ENCODE results near the gene SCN9A.

SCN9A gene

GRCh38 chr2:166270376-166270775, 105.4 kb downstream of the SCN9A start:
- ATAC-seq: no peak
- no peaks in the 10 kb centered on the region for H3K27me3 Mint-ChIP-seq
- H3K4me1 Mint-ChIP-seq: no peaks in the 10 kb centered on the region
- H3K36me3 Mint-ChIP-seq: no peaks in the 10 kb centered on the region
- peaks cover 2% of the 10 kb centered on the region for H3K9me3 Mint-ChIP-seq
- no peak overlapping the region for H3K4me3 Mint-ChIP-seq
- no peak overlapping the region for H3K27ac Mint-ChIP-seq

GRCh38 chr2:166269322-166269721, 106.4 kb downstream of the SCN9A start:
- Mint-ChIP-seq H3K4me3 (no peak overlapping the region), H3K27me3 (no peaks in the 10 kb centered on the region), H3K9me3 (peaks cover 2% of the 10 kb centered on the region), H3K4me1 (no peaks in the 10 kb centered on the region), H3K36me3 (no peaks in the 10 kb centered on the region), H3K27ac (no peak overlapping the region)
- no peak for ATAC-seq

GRCh38 chr2:166257859-166258258, 117.9 kb downstream of the SCN9A start:
- Mint-ChIP-seq H3K27me3 (no peaks in the 10 kb centered on the region), H3K9me3 (no peaks in the 10 kb centered on the region), H3K27ac (no peak overlapping the region), H3K4me1 (no peaks in the 10 kb centered on the region), H3K36me3 (no peaks in the 10 kb centered on the region), H3K4me3 (no peak overlapping the region)
- ATAC-seq: no peak

- H3K4me3 Mint-ChIP-seq: no peak overlapping the region
- ATAC-seq: no peak
- H3K27me3 Mint-ChIP-seq: no peaks in the 10 kb centered on the region
- no peaks in the 10 kb centered on the region for H3K9me3 Mint-ChIP-seq
- no peaks in the 10 kb centered on the region for H3K4me1 Mint-ChIP-seq
- no peaks in the 10 kb centered on the region for H3K36me3 Mint-ChIP-seq
- no peak overlapping the region for H3K27ac Mint-ChIP-seq
Observed at GRCh38 chr2:166256896-166257295, 118.8 kb downstream of the SCN9A start.

- Mint-ChIP-seq H3K4me3 (no peak overlapping the region), H3K36me3 (no peaks in the 10 kb centered on the region), H3K9me3 (no peaks in the 10 kb centered on the region), H3K27ac (no peak overlapping the region), H3K4me1 (no peaks in the 10 kb centered on the region), H3K27me3 (no peaks in the 10 kb centered on the region)
- no peak for ATAC-seq
Observed at GRCh38 chr2:166249318-166249717, 126.4 kb downstream of the SCN9A start.

- no peak for ATAC-seq
- H3K36me3 Mint-ChIP-seq: no peaks in the 10 kb centered on the region
- H3K4me1 Mint-ChIP-seq: no peaks in the 10 kb centered on the region
- H3K27me3 Mint-ChIP-seq: no peaks in the 10 kb centered on the region
- no peaks in the 10 kb centered on the region for H3K9me3 Mint-ChIP-seq
- H3K27ac Mint-ChIP-seq: no peak overlapping the region
- no peak overlapping the region for H3K4me3 Mint-ChIP-seq
Observed at GRCh38 chr2:166246901-166247300, 128.8 kb downstream of the SCN9A start.

- ATAC-seq: no peak
- Mint-ChIP-seq H3K4me3 (no peak overlapping the region), H3K27ac (no peak overlapping the region), H3K9me3 (no peaks in the 10 kb centered on the region), H3K27me3 (no peaks in the 10 kb centered on the region), H3K4me1 (no peaks in the 10 kb centered on the region), H3K36me3 (no peaks in the 10 kb centered on the region)
Observed at GRCh38 chr2:166242309-166242708, 133.4 kb downstream of the SCN9A start.

- no peaks in the 10 kb centered on the region for H3K27me3 Mint-ChIP-seq
- H3K9me3 Mint-ChIP-seq: no peaks in the 10 kb centered on the region
- H3K36me3 Mint-ChIP-seq: no peaks in the 10 kb centered on the region
- ATAC-seq: no peak
- H3K4me3 Mint-ChIP-seq: no peak overlapping the region
- no peaks in the 10 kb centered on the region for H3K4me1 Mint-ChIP-seq
- no peak overlapping the region for H3K27ac Mint-ChIP-seq
Observed at GRCh38 chr2:166240387-166241313, 135.1 kb downstream of the SCN9A start.

- no peaks in the 10 kb centered on the region for H3K9me3 Mint-ChIP-seq
- no peaks in the 10 kb centered on the region for H3K36me3 Mint-ChIP-seq
- no peaks in the 10 kb centered on the region for H3K27me3 Mint-ChIP-seq
- H3K4me3 Mint-ChIP-seq: no peak overlapping the region
- peak; percentile 35 for ATAC-seq
- no peaks in the 10 kb centered on the region for H3K4me1 Mint-ChIP-seq
- no peak overlapping the region for H3K27ac Mint-ChIP-seq
Observed at GRCh38 chr2:166239548-166239947, 136.2 kb downstream of the SCN9A start.

GRCh38 chr2:166238176-166238575, 137.6 kb downstream of the SCN9A start:
- Mint-ChIP-seq H3K27me3 (no peaks in the 10 kb centered on the region), H3K4me1 (no peaks in the 10 kb centered on the region), H3K27ac (no peak overlapping the region), H3K4me3 (no peak overlapping the region), H3K36me3 (no peaks in the 10 kb centered on the region), H3K9me3 (no peaks in the 10 kb centered on the region)
- ATAC-seq: no peak

GRCh38 chr2:166234112-166234846, 141.5 kb downstream of the SCN9A start:
- Mint-ChIP-seq H3K27ac (no peak overlapping the region), H3K36me3 (no peaks in the 10 kb centered on the region), H3K9me3 (no peaks in the 10 kb centered on the region), H3K27me3 (no peaks in the 10 kb centered on the region), H3K4me3 (no peak overlapping the region), H3K4me1 (no peaks in the 10 kb centered on the region)
- ATAC-seq: no peak

- Mint-ChIP-seq H3K36me3 (no peaks in the 10 kb centered on the region), H3K9me3 (no peaks in the 10 kb centered on the region), H3K27ac (no peak overlapping the region), H3K27me3 (no peaks in the 10 kb centered on the region), H3K4me3 (no peak overlapping the region), H3K4me1 (no peaks in the 10 kb centered on the region)
- no peak for ATAC-seq
Observed at GRCh38 chr2:166233244-166233643, 142.5 kb downstream of the SCN9A start.

- no peaks in the 10 kb centered on the region for H3K9me3 Mint-ChIP-seq
- H3K36me3 Mint-ChIP-seq: no peaks in the 10 kb centered on the region
- no peak overlapping the region for H3K27ac Mint-ChIP-seq
- no peaks in the 10 kb centered on the region for H3K27me3 Mint-ChIP-seq
- H3K4me1 Mint-ChIP-seq: no peaks in the 10 kb centered on the region
- no peak overlapping the region for H3K4me3 Mint-ChIP-seq
- ATAC-seq: no peak
Observed at GRCh38 chr2:166230724-166231070, 145.0 kb downstream of the SCN9A start.

GRCh38 chr2:166230024-166230723, 145.6 kb downstream of the SCN9A start:
- no peak for ATAC-seq
- peaks cover 2% of the 10 kb centered on the region for H3K9me3 Mint-ChIP-seq
- H3K4me1 Mint-ChIP-seq: no peaks in the 10 kb centered on the region
- no peaks in the 10 kb centered on the region for H3K36me3 Mint-ChIP-seq
- H3K4me3 Mint-ChIP-seq: no peak overlapping the region
- H3K27me3 Mint-ChIP-seq: no peaks in the 10 kb centered on the region
- H3K27ac Mint-ChIP-seq: no peak overlapping the region

GRCh38 chr2:166229678-166230023, 146.1 kb downstream of the SCN9A start:
- Mint-ChIP-seq H3K4me3 (no peak overlapping the region), H3K4me1 (no peaks in the 10 kb centered on the region), H3K27ac (no peak overlapping the region), H3K9me3 (peaks cover 2% of the 10 kb centered on the region), H3K36me3 (no peaks in the 10 kb centered on the region), H3K27me3 (no peaks in the 10 kb centered on the region)
- ATAC-seq: no peak

Measured in stimulated activated memory B cell treated with anti-CD40 and anti-IgM and Interleukin-4, amounts not matched to agents 10 μg/mL and 1 μg/mL and 100 μg/mL, for 72 hours (primary cell).